H1 (cell line): ENCODE results near the gene NUB1. TPM values are rescaled to one million over a fixed set of nuclear protein-coding genes. Genes with fewer than 3 reads are reported as not detected.

ENCODE experiments used
- CHD7 ChIP-seq: fragments of 300-600 bp; sonication (generic); IDR thresholded peaks from 2 replicates; pipeline ENCODE4 v1.7.1; 2012; ENCODE audit warnings: low read length, moderate library complexity, mild to moderate bottlenecking, inconsistent platforms; ENCODE audit not compliant: insufficient replicate concordance
- JUND ChIP-seq: IDR thresholded peaks from 2 replicates; pipeline ENCODE4 v1.6.1; 2011; ENCODE audit warnings: mild to moderate bottlenecking, improper control_type of control experiment, low read length
- ZNF274 ChIP-seq: IDR thresholded peaks from 2 replicates; pipeline ENCODE4 v1.7.0; 2012; ENCODE audit warnings: low read length, borderline replicate concordance; ENCODE audit errors: extremely low read depth
- polyA plus RNA-seq, 7 experiments: library from polyadenylated mRNA; depleted of rRNA in 3 of 7; stranded (reverse) in 5 of 7; unstranded in 2 of 7; fragments of >200 nt in 5 of 7; fragments of 200-250 nt in 2 of 7; gene quantifications; 1 replicate in 5 of 7; 2 replicates in 1 of 7; 4 replicates in 1 of 7; pipeline versions ENCODE4 v1.2.1 to v1.2.3, GENCODE V29; 2011 to 2013; ENCODE audit warnings: missing spikeins in 2 of 7, mixed read lengths in 2 of 7
- total RNA-seq: library from RNA; stranded (reverse); fragmentation: NEBNext Ultra II Directional; extraction: Animal tissue kit (Norgen Biotek cat#: 25700); gene quantifications from 2 replicates; pipeline ENCODE4 v1.2.1, GENCODE V29; 2021

The NUB1 gene
- total and polyA plus RNA-seq, 2 of the 8 experiments (the other 6 are each of a cell fraction or from before 2014, with no cell fraction given): 22.1 to 43.5 TPM

GRCh38 chr7:151317936-151318335 is 23.7 kb upstream of the NUB1 start (continued):
- no peak for TF ChIP-seq CHD7
- no peak for TF ChIP-seq JUND
- no peak for TF ChIP-seq ZNF274
